IPS-15b (cell line): ENCODE results near the gene TMIE.

Experiments
- H3K27me3 ChIP-seq: one replicate; pipeline ENCODE4 v1.6.1; 2013; ENCODE audit warnings: low read length; ENCODE audit not compliant: control insufficient read depth, insufficient read depth
- H3K36me3 ChIP-seq: one replicate; pipeline ENCODE4 v1.6.1; 2013; ENCODE audit warnings: low read length; ENCODE audit not compliant: control insufficient read depth, insufficient read depth
- H3K4me1 ChIP-seq: one replicate; pipeline ENCODE4 v1.6.1; 2013; ENCODE audit warnings: mild to moderate bottlenecking, low read length; ENCODE audit not compliant: control insufficient read depth, insufficient read depth
- H3K4me3 ChIP-seq: one replicate; pipeline ENCODE4 v1.5.1; 2013; ENCODE audit warnings: low read depth, low read length
- H3K9ac ChIP-seq: one replicate; pipeline ENCODE4 v1.6.1; 2013; ENCODE audit warnings: low read depth, mild to moderate bottlenecking, low read length
- H3K9me3 ChIP-seq: one replicate; pipeline ENCODE4 v1.6.1; 2013; ENCODE audit warnings: mild to moderate bottlenecking, low read length; ENCODE audit not compliant: control insufficient read depth, insufficient read depth

TMIE gene

DNA sequence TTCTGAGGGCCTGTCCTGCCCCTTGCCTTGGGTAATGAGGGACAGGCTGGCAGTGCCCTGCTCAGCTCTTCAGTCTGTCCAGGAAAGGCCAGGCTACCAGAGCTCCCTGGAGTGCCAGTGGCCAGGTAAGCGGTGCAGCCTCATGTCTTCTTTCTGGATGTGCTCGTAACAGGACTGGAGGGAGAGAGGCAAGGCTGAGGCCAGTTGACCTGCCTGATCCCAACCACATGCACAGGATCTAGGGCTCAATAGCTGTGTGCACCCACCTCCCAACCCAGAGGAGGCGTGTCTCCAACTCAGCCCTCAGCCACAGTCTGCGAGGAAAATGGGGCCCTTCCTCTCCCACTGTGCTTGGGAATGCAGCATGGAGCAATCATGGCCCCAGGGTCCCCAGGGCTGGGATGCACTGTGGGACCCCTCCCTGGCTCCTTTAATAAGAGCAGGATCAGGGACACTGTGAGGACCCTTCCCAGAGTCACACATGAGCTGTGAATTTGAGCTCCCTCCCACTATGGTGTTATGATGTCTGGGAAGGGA, 30.2 kb upstream of the TMIE start:
- no peaks in the 10 kb centered on the region for H3K9me3 ChIP-seq
- H3K9ac ChIP-seq, result no peak overlapping the region
- H3K27me3 ChIP-seq, result no peaks in the 10 kb centered on the region
- no peaks in the 10 kb centered on the region for H3K36me3 ChIP-seq
- no peak overlapping the region for H3K4me3 ChIP-seq
- no peaks in the 10 kb centered on the region for H3K4me1 ChIP-seq

DNA sequence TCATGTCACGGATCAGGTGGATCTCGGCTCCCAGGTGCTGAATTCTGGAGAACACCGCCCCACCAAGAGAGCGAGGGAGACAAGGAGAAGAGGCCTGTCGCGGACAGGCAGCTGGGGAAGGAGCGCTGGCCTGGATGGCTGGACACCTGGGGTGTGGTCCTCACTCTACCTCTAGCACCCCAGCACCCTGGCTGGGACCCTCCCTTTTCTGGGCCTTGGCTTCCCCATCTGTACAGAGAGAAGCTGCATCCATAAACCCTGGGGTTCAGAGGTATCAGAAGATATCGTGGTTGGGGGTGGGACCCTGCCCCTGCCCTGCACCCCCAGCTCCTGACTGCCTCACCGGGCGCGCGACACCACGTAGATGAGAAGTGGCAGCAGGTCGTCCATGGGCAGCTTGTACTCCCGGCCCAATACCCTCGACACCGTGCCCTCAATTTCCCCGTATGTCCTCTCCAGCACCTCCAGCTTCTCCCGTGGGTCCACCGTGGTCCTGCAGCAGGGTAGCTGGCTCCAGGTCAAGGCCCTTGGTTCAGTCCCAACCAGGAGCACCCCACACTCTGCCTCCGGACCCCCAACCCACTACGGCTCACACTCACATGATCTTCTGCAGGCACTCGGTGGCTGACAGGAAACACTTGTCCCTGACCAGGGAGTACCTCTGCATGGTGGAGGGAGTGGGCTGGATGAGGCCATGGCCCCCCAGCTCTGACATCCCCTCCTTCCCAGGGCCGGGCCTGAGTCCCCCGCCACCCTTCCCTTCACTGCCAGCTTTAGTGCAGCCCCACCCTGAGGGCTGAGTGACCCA, 29.4 kb upstream of the TMIE start:
- H3K36me3 ChIP-seq, result no peaks in the 10 kb centered on the region
- no peaks in the 10 kb centered on the region for H3K4me1 ChIP-seq
- no peaks in the 10 kb centered on the region for H3K27me3 ChIP-seq
- no peak overlapping the region for H3K9ac ChIP-seq
- H3K9me3 ChIP-seq, result no peaks in the 10 kb centered on the region
- H3K4me3 ChIP-seq, result no peak overlapping the region

DNA sequence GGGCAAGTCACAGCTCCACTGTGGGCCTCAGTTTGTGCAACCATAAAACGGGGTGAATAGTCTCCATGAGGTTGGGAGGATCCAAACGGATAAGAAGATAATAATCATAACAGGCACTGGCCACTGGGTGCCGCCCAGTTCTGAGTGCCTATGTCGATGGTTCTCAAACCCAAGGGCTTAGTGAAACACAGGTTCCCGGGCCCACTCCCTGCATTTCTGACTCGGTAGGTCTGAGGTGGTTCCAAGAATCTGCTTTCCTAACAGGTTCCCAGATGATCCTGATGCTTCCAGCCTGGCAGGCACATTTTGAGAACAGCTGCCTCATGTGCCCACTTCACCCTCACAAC, 28.9 kb upstream of the TMIE start:
- Histone ChIP-seq H3K27me3 (no peaks in the 10 kb centered on the region), H3K4me3 (no peak overlapping the region), H3K9me3 (no peaks in the 10 kb centered on the region), H3K4me1 (no peaks in the 10 kb centered on the region), H3K36me3 (no peaks in the 10 kb centered on the region), H3K9ac (no peak overlapping the region)

DNA sequence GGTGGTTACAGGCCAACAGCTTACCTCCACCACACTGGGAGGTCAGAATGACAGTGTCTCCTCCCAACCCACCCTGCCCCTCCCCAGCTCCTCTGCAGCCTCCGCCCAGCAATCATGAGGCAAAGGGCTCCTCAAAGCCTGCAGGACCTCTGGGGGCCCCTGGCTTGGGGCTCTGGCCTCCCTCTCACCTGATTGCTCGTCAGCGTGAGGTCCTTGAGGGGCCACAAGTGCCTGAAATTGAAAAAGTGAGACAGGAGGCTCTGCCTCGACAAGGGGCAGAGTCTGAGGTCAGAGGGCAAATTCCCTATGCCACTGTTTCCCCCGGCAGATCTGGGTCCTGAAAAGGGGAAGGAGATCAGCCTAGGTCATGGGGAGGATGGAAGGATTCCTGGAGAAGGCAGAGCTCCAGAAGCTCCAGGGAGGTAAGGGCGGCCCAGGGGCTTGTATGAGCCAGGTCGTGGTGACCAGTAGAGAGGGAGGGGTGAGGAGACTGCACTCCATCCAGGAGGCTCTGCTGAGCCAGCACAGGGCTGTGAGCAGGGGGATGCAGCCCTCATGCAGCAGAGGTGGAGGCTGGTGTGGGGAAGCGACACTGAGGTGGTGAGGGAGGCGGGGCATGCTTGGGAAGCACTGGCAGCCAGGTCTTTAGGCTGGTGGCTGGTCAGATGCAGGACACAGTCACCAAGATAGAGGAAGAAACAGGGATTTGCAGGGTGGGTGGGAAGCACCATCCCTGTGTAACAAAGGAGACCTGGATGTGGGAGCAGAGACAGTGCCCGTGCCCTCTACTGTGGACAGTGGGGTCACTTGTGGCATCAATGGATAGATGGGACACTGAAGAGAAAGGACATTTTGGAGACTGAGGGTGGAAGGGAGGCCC, 27.8 kb upstream of the TMIE start:
- H3K4me3 ChIP-seq, result no peak overlapping the region
- no peak overlapping the region for H3K9ac ChIP-seq
- H3K4me1 ChIP-seq, result no peaks in the 10 kb centered on the region
- H3K9me3 ChIP-seq, result no peaks in the 10 kb centered on the region
- no peaks in the 10 kb centered on the region for H3K36me3 ChIP-seq
- no peaks in the 10 kb centered on the region for H3K27me3 ChIP-seq

DNA sequence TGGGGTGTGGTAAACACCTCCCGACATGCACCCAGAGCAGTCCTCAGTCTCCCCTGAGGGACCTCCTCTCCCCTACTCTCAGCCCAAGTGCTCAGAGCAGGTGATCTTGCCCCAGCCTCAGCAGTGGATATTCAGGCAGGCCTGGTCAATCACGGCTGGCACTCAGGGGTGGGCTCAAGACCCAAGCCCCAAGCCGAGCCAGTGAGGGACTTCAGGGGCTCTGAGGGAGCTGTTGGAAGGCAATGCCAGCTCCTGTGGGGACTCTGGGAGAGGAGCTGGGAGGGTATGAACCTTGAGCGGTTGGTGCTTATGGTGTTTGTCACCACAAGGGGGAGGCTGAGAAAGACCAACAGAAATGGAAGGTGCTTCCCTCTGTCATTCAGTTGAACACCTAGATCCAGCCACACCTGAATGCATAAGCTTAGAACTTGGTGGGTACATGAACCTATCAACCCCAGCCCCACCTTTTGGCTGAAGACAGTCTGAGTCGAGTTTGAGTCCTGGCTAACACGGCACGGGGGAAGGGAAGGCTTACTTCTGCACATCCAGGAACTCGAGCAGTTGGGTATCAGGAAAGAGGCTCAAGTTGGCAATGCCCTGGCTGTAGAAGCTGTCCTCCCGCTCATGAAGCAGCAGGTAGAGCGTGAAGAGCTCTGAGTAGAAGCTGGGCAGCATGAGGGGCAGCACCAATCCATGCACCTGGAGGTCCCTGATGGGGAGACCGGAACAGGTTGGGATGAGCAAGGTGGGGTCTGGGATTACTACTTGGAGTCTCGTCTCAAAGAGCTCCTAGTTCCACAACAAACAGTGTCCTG, 27.0 kb upstream of the TMIE start:
- no peaks in the 10 kb centered on the region for H3K9me3 ChIP-seq
- H3K27me3 ChIP-seq, result no peaks in the 10 kb centered on the region
- H3K4me3 ChIP-seq, result no peak overlapping the region
- no peaks in the 10 kb centered on the region for H3K4me1 ChIP-seq
- no peaks in the 10 kb centered on the region for H3K36me3 ChIP-seq
- no peak overlapping the region for H3K9ac ChIP-seq

DNA sequence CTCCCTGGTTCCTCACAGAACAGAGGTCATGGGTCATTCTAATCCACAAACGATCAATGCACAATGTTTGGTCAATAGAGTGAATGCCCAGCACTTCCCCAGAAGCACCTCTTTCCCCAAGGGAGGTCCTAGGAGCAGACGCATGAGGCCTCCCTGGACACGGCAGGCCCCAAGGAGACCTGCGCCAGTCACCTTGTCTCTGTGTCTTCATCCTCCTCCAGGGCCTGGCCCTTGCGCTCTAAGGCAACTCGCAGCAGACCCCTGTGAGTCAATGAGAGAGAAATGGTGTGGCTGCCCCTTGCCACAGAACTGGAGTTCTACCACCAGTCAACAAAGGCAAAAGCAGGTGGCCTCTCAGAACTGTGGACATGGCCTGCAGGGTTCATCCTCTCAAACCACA, 25.8 kb upstream of the TMIE start:
- H3K4me1 ChIP-seq, result no peaks in the 10 kb centered on the region
- H3K27me3 ChIP-seq, result no peaks in the 10 kb centered on the region
- no peak overlapping the region for H3K9ac ChIP-seq
- no peaks in the 10 kb centered on the region for H3K9me3 ChIP-seq
- H3K36me3 ChIP-seq, result no peaks in the 10 kb centered on the region
- no peak overlapping the region for H3K4me3 ChIP-seq

DNA sequence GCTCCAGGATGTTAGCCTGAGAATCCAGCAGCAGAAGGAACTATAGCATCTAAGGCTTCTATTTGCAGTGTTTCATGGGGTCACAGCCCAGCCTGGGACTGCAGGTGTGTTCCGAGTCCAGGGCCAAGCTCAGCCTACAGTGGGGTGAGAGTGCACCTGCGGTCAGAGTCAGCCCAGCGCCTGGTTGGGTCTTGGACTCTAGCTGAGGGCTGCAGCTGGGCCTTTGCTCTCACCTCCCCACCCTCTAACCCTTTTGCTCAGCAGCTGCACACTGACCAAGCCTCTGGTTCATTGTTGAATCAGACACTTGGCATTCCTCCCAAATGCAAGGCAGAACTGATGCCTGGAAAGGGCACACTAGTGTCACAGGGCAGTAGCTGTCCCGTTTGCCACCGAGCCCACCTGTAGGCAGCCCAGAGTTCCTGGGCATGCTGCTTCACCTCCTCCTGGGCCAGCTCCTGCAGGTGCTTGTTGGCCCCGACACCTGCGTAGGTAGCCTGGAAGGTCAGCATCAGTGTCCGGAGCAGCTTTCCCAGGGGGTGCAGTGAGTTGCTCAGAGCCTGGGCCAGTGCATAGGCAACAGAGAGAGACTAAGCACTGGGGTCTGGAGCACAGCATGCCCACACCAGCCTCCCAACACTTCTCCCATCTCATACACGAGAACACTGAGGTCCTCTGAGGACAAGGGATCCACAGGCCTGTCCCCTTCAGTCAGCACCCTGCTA, 25.2 kb upstream of the TMIE start:
- Histone ChIP-seq H3K36me3 (no peaks in the 10 kb centered on the region), H3K9me3 (no peaks in the 10 kb centered on the region), H3K9ac (no peak overlapping the region), H3K4me3 (no peak overlapping the region), H3K4me1 (no peaks in the 10 kb centered on the region), H3K27me3 (no peaks in the 10 kb centered on the region)

DNA sequence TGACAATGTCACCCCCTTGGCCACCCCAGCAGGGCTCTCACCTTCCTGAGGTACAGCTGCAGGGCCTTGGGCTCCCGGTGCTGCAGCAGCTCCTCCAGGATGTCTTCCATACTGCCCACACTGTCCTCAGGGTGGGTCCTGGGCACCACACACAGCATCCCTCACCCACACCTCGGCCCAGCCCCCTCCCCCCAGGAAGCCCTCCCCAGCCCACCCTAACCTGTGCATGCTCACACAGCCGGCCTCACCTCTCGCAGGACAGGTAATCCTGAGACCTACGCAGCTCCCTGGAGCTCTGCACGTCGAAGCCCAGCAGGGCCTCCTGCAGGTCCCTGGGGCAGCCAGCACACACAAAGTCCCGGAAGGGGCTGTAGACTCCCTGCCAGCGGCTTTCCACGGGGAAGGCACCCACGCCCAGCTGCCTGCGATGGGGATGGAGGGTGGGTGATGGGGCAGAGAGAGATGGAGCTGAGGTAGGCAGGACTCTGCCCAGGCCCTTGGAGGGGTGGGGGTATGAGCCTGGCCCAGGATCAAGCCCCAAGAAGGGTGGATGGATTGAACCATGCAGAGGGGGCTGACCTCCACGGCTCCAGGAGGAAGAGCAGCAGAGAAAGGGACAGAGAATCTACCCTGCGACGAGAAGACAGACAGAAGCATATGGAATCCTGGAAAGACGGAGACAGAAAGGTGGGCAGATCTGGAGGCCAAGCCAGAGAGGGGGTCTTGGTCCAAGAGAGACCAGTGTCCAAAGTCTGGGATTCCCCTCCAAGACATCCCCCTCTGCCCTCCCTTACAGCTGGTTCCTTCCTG, 24.4 kb upstream of the TMIE start:
- no peak overlapping the region for H3K9ac ChIP-seq
- H3K4me1 ChIP-seq, result no peaks in the 10 kb centered on the region
- no peaks in the 10 kb centered on the region for H3K36me3 ChIP-seq
- no peak overlapping the region for H3K4me3 ChIP-seq
- H3K9me3 ChIP-seq, result no peaks in the 10 kb centered on the region
- H3K27me3 ChIP-seq, result no peaks in the 10 kb centered on the region

DNA sequence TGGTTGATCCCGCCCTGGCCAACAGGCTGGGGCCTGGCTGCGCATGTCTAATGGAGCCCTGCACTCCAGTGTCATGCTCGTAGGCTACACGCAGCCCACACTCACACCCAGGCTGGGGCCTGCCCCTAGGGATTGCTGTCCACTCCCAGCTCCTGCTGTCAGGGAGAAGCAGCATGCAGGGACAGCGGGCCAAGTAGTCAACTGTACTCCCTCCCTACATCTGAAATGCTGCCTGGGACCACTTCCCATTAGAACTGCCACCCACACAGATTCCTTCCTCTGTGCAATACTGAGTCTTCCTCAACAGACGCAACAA, 23.8 kb upstream of the TMIE start:
- Histone ChIP-seq H3K4me1 (no peaks in the 10 kb centered on the region), H3K9ac (no peak overlapping the region), H3K36me3 (no peaks in the 10 kb centered on the region), H3K27me3 (no peaks in the 10 kb centered on the region), H3K9me3 (no peaks in the 10 kb centered on the region), H3K4me3 (no peak overlapping the region)

DNA sequence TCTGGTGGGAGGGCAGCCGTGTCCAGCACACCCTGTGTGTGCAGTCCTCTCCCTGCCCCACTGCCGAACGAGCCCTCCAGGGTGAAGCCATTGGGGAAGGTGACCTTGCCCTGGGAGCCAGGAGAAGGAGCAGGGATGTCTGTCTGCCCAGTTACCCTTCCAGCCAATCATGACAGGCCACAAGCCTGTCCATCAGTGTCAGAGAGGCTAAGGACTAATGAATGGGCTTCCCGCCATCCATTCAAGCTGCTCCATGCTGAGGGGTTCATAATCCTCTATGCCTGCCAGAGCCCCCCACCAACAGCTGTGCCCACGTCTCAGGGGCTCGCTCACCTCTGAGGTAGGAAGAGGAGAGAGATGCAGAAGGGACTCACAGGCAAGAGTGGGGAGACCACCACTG, 22.9 kb upstream of the TMIE start:
- Histone ChIP-seq H3K27me3 (no peaks in the 10 kb centered on the region), H3K4me3 (no peak overlapping the region), H3K9me3 (no peaks in the 10 kb centered on the region), H3K9ac (no peak overlapping the region), H3K4me1 (no peaks in the 10 kb centered on the region), H3K36me3 (no peaks in the 10 kb centered on the region)
